IMR-90 (cell line): ENCODE data around the gene GATA2. TPM values are rescaled to one million over a fixed set of nuclear protein-coding genes. Genes with fewer than 3 reads are reported as not detected.

Experiments used
- ATAC-seq: fragments of 200-7000 bp; cut with Tn5 transposase; 2 replicates; pipeline ENCODE4 v1.9.1; 2020; ENCODE audit warnings: low read depth, mild to moderate bottlenecking, moderate library complexity
- BruUV-seq: library from RNA; stranded (reverse); fragments of 400-500 nt; replicated peaks from 2 replicates; lab custom pipeline; 2021; lab: Mats Ljungman, UMichigan
- CTCF ChIA-PET: fragments of 300-600 bp; formaldehyde crosslinking; extraction: SDS; loops from one replicate; lab custom pipeline; 2021; ENCODE audit warnings: antibody characterized with exemption; lab: Yijun Ruan, JAX
- POLR2A ChIA-PET: fragments of 300-600 bp; sonication (Branson Sonifier 250); formaldehyde crosslinking; loops from one replicate; lab custom pipeline; 2022; ENCODE audit warnings: antibody characterized with exemption; ENCODE audit not compliant: unreplicated experiment; lab: Charles Lee
- DNase-seq: peaks from one replicate; pipeline ENCODE4 v3.0.0; 2013
- H2AFZ ChIP-seq: replicated peaks from 2 replicates; pipeline ENCODE3; 2013; ENCODE audit warnings: low read length, mild to moderate bottlenecking; ENCODE audit not compliant: poor library complexity
- H2AK5ac ChIP-seq: 2 replicates; pipeline ENCODE4 v1.6.1; 2013; ENCODE audit warnings: low read depth, low read length, inconsistent platforms
- H2AK9ac ChIP-seq: replicated peaks from 2 replicates; pipeline ENCODE3; 2013; ENCODE audit warnings: mild to moderate bottlenecking, low read depth, low read length, moderate library complexity; ENCODE audit not compliant: poor library complexity
- H2BK120ac ChIP-seq: 2 replicates; pipeline ENCODE4 v1.6.1; 2013; ENCODE audit warnings: low read depth, low read length, inconsistent platforms
- H2BK15ac ChIP-seq: 3 replicates; pipeline ENCODE4 v1.6.1; 2013; ENCODE audit warnings: low read depth, low read length, inconsistent platforms
- H2BK20ac ChIP-seq: 2 replicates; pipeline ENCODE4 v1.6.1; 2013; ENCODE audit warnings: low read depth, mild to moderate bottlenecking, inconsistent platforms, low read length, moderate library complexity
- H2BK5ac ChIP-seq: 2 replicates; pipeline ENCODE4 v1.6.1; 2013; ENCODE audit warnings: mild to moderate bottlenecking, low read depth, low read length, inconsistent platforms; ENCODE audit not compliant: poor library complexity, severe bottlenecking
- H3K14ac ChIP-seq: replicated peaks from 2 replicates; pipeline ENCODE4 v1.6.1; 2013; ENCODE audit warnings: low read depth, low read length, inconsistent platforms
- H3K18ac ChIP-seq: 2 replicates; pipeline ENCODE4 v1.6.1; 2013; ENCODE audit warnings: low read depth, low read length, control low read depth
- H3K23ac ChIP-seq: 2 replicates; pipeline ENCODE4 v1.6.1; 2013; ENCODE audit warnings: low read depth, low read length, inconsistent platforms
- H3K27ac ChIP-seq: 2 replicates; pipeline ENCODE4 v1.5.1; 2013; ENCODE audit warnings: mild to moderate bottlenecking, control low read depth, low read length; ENCODE audit not compliant: insufficient read depth
- H3K27me3 ChIP-seq: 2 replicates; pipeline ENCODE4 v1.6.1; 2013; ENCODE audit warnings: low read length; ENCODE audit not compliant: control insufficient read depth, insufficient read depth
- H3K36me3 ChIP-seq: 2 replicates; pipeline ENCODE4 v1.6.1; 2013; ENCODE audit warnings: low read length, mixed read lengths; ENCODE audit not compliant: control insufficient read depth, insufficient read depth
- H3K4ac ChIP-seq: 2 replicates; pipeline ENCODE4 v1.6.1; 2013; ENCODE audit warnings: low read depth, low read length, inconsistent platforms
- H3K4me1 ChIP-seq: 2 replicates; pipeline ENCODE4 v1.6.1; 2013; ENCODE audit warnings: low read length, mixed read lengths; ENCODE audit not compliant: control insufficient read depth, insufficient read depth
- H3K4me2 ChIP-seq: 2 replicates; pipeline ENCODE4 v1.6.1; 2013; ENCODE audit warnings: low read depth, mild to moderate bottlenecking, control low read depth, low read length, moderate library complexity
- H3K4me3 ChIP-seq: 2 replicates; pipeline ENCODE4 v1.5.1; 2013; ENCODE audit warnings: low read depth, mild to moderate bottlenecking, control low read depth, low read length, moderate library complexity; ENCODE audit not compliant: insufficient read depth
- H3K56ac ChIP-seq: 2 replicates; pipeline ENCODE4 v1.6.1; 2013; ENCODE audit warnings: low read length, inconsistent platforms; ENCODE audit not compliant: insufficient read depth; ENCODE audit errors: extremely low read depth
- H3K79me1 ChIP-seq, 2 experiments: 2 replicates each; pipeline ENCODE4 v1.6.1; 2013; ENCODE audit warnings: low read length in 2 of 2, inconsistent platforms in 1 of 2, low read depth in 1 of 2
- H3K9ac ChIP-seq: 2 replicates; pipeline ENCODE4 v1.6.1; 2013; ENCODE audit warnings: low read depth, low read length, control low read depth
- H3K9me1 ChIP-seq: 2 replicates; pipeline ENCODE4 v1.6.1; 2013; ENCODE audit warnings: low read length, inconsistent platforms; ENCODE audit not compliant: insufficient read depth
- H3K9me3 ChIP-seq: 2 replicates; pipeline ENCODE4 v1.6.1; 2013; ENCODE audit warnings: low read length; ENCODE audit not compliant: control insufficient read depth, insufficient read depth
- H4K20me1 ChIP-seq: 2 replicates; pipeline ENCODE4 v1.6.1; 2013; ENCODE audit warnings: low read length, inconsistent platforms; ENCODE audit not compliant: insufficient read depth
- H4K5ac ChIP-seq: 2 replicates; pipeline ENCODE4 v1.6.1; 2013; ENCODE audit warnings: mild to moderate bottlenecking, low read depth, low read length, control low read depth
- H4K8ac ChIP-seq, 2 experiments: 2 replicates each; pipeline ENCODE4 v1.6.1; 2013; ENCODE audit warnings: low read depth in 2 of 2, low read length in 2 of 2, control low read depth in 1 of 2, inconsistent platforms in 1 of 2
- H4K91ac ChIP-seq: 2 replicates; pipeline ENCODE4 v1.6.1; 2013; ENCODE audit warnings: low read depth, low read length, inconsistent platforms; ENCODE audit not compliant: insufficient read depth
- BHLHE40 ChIP-seq: fragments of 150-350 bp; IDR thresholded peaks from 2 replicates; pipeline ENCODE4 v1.6.1; 2016; ENCODE audit warnings: mild to moderate bottlenecking, low read depth, low read length
- CHD1 ChIP-seq: IDR thresholded peaks from 2 replicates; pipeline ENCODE4 v1.6.1; 2012; ENCODE audit warnings: low read depth, low read length, improper control_type of control experiment
- FOS ChIP-seq: fragments of 150-350 bp; IDR thresholded peaks from 2 replicates; pipeline ENCODE4 v1.6.1; 2016; ENCODE audit warnings: low read depth, low read length
- NFE2L2 ChIP-seq: fragments of 150-350 bp; IDR thresholded peaks from 2 replicates; pipeline ENCODE4 v1.6.1; 2016; ENCODE audit warnings: low read depth, mild to moderate bottlenecking, low read length
- RAD21 ChIP-seq: IDR thresholded peaks from 2 replicates; pipeline ENCODE4 v1.6.1; 2012; ENCODE audit warnings: low read length, improper control_type of control experiment
- SMC3 ChIP-seq: fragments of 150-350 bp; IDR thresholded peaks from 2 replicates; pipeline ENCODE4 v1.6.1; 2016; ENCODE audit warnings: low read depth, mild to moderate bottlenecking, antibody characterized with exemption, low read length, moderate library complexity
- WGBS, 2 experiments: methylation state at CpG; one replicate each; pipeline versions ENCODE4 v1.1.5 to v1.1.7; 2013; ENCODE audit warnings: missing lambda C conversion rate in 2 of 2; ENCODE audit not compliant: insufficient read length in 1 of 2; ENCODE audit errors: extremely low coverage in 2 of 2; 5-methylcytosine and 5-hydroxymethylcytosine counted together
- dilution Hi-C: fragments of 300-500 bp; cut with HindIII; formaldehyde crosslinking; loops from one replicate; pipeline ENCODE4 v1.14.3; 2018; ENCODE audit warnings: low sequenced_read_pairs; ENCODE audit not compliant: unreplicated experiment
- in situ Hi-C: fragments of 300-500 bp; cut with MboI; formaldehyde crosslinking; loops from 3 replicates; pipeline ENCODE4 v1.14.3; 2019; ENCODE audit warnings: low sequenced_read_pairs, inconsistent platforms, mixed read lengths
- intact Hi-C: fragments of 100-400 bp; cut with micrococcal nuclease; formaldehyde crosslinking; loops from 2 replicates; pipeline ENCODE4 v1.10.0; 2022
- polyA plus RNA-seq, 3 experiments: library from polyadenylated mRNA; depleted of rRNA; stranded (reverse); fragments of >200 nt; gene quantifications; 2 replicates each; pipeline ENCODE4 v1.2.3, GENCODE V29; 2012; ENCODE audit warnings: low replicate concordance in 1 of 3
- total RNA-seq: library from RNA; depleted of rRNA; stranded (reverse); fragments of >200 nt; gene quantifications from 2 replicates; pipeline ENCODE4 v1.2.3, GENCODE V29; 2012
- TF ChIP-seq, protein P1 (sequence below): fragments of 150-350 bp; IDR thresholded peaks from 2 replicates; pipeline ENCODE4 v1.6.1; 2017; ENCODE audit warnings: mild to moderate bottlenecking, antibody characterized with exemption, low read length, low read depth
- TF ChIP-seq, protein P2 (sequence below): fragments of 150-350 bp; IDR thresholded peaks from 2 replicates; pipeline ENCODE4 v1.6.1; 2016; ENCODE audit warnings: low read depth, mild to moderate bottlenecking, low read length, moderate library complexity, borderline replicate concordance

GATA2 gene
- total and polyA plus RNA-seq, 2 of the 4 experiments (the other 2 are of a cell fraction): 2.2 to 13.5 TPM

DNA sequence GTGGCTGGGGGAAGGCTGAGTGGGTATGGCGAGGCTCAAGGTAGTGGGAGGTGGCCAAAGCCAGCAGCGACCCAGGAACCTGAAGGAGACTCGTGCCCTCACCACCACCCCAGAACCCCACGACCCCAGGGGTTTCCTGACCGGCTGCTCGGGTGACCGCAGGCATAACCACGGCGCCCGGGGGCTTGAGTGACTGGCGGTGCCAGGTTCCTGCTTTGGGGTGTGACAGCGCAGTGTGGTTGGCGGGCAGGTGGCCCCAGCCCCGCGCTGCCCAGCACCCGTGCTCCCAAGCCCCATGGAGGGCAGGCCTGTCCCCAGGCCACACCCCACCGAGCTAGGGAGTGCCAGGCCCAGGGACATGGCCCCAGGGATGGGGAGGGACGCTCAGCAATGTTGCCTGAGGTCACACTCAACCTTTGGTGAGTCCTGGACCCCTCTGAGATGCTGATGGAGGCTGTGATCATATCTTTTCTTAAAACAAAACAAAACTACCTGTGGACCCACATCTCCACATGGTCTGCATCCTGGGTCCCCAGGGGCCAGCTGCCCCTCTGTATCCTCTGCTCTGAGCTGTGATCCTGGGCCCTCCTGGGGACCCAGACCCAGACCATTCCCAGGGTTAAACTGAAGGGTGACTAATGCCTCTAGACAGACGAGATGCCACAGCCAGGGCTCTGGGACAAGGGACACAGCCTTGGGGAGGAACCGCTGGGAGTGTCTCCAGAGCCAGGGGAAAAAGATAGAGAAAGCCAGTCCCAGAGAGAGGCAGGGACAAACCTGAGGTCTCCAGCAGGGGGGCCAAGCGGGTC is 39.3 kb downstream of the GATA2 start:
- Histone ChIP-seq H2AK5ac (no peak overlapping the region), H2BK15ac (no peak overlapping the region), H3K27me3 (peaks cover 80% of the 10 kb centered on the region), H4K8ac (no peak overlapping the region), H3K36me3 (no peaks in the 10 kb centered on the region), H3K23ac (no peak overlapping the region), H3K27ac (no peak overlapping the region), H3K9ac (no peak overlapping the region), H3K14ac (no peak overlapping the region), H3K4me1 (no peaks in the 10 kb centered on the region), H4K91ac (no peak overlapping the region), H2BK5ac (no peak overlapping the region), H3K79me1 (no peaks in the 10 kb centered on the region), H2BK120ac (no peak overlapping the region), H3K4me3 (no peak overlapping the region), H3K18ac (no peak overlapping the region), H3K56ac (no peak overlapping the region), H3K4me2 (no peak overlapping the region), H2BK20ac (no peak overlapping the region), H4K20me1 (no peaks in the 10 kb centered on the region; the same call in 1 of the 2 replicates), H2AFZ (no peak overlapping the region), H2AK9ac (no peak overlapping the region), H3K4ac (no peak overlapping the region), H4K5ac (no peak overlapping the region), H3K9me3 (peaks cover 2% of the 10 kb centered on the region; the same call in 1 of the 2 replicates), H3K9me1 (no peaks in the 10 kb centered on the region)
- BruUV-seq: no TSS peak
- CTCF ChIA-PET: no interaction called here
- in situ Hi-C loops: no loop called here
- DNase-seq: no peak
- ATAC-seq: no peak
- TF ChIP-seq BHLHE40 (no peak), SMC3 (no peak), RAD21 (no peak), NFE2L2 (no peak), CHD1 (no peak), FOS (no peak)
- TF ChIP-seq, protein P1, sequence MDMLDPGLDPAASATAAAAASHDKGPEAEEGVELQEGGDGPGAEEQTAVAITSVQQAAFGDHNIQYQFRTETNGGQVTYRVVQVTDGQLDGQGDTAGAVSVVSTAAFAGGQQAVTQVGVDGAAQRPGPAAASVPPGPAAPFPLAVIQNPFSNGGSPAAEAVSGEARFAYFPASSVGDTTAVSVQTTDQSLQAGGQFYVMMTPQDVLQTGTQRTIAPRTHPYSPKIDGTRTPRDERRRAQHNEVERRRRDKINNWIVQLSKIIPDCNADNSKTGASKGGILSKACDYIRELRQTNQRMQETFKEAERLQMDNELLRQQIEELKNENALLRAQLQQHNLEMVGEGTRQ: no peak
- TF ChIP-seq, protein P2, sequence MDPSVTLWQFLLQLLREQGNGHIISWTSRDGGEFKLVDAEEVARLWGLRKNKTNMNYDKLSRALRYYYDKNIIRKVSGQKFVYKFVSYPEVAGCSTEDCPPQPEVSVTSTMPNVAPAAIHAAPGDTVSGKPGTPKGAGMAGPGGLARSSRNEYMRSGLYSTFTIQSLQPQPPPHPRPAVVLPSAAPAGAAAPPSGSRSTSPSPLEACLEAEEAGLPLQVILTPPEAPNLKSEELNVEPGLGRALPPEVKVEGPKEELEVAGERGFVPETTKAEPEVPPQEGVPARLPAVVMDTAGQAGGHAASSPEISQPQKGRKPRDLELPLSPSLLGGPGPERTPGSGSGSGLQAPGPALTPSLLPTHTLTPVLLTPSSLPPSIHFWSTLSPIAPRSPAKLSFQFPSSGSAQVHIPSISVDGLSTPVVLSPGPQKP: no peak
- WGBS, 2 experiments: 47% methylated on average over 2 of the region's 21 CpGs; no CpG with 5 or more reads in 1 of the 2 experiments
- dilution Hi-C loops: no loop called here
- POLR2A ChIA-PET: no interaction called here
- intact Hi-C loops: no loop called here
